SK-N-SH treated with all-trans-retinoic acid at 6 μM for 48 hours (cell line): ENCODE data around the gene ASPA.

ENCODE experiments used
- ATAC-seq: fragments of 200-7000 bp; cut with Tn5 transposase; 3 replicates; pipeline ENCODE4 v1.9.1; 2020; ENCODE audit warnings: mild to moderate bottlenecking, moderate library complexity
- ARNTL ChIP-seq: fragments of 450-650 bp; formaldehyde crosslinking; IDR thresholded peaks from 2 replicates; pipeline ENCODE4 v1.5.0; 2020; ENCODE audit warnings: low read depth, mild to moderate bottlenecking, moderate library complexity, borderline replicate concordance
- BACH2 ChIP-seq: fragments of 250-450 bp; sonication (Bioruptor Pico); IDR thresholded peaks from 2 replicates; pipeline ENCODE4 v1.9.0; 2021; ENCODE audit warnings: mild to moderate bottlenecking, borderline replicate concordance
- CSDC2 ChIP-seq: fragments of 250-450 bp; sonication (Bioruptor Pico); IDR thresholded peaks from 2 replicates; pipeline ENCODE4 v1.5.0; 2020; ENCODE audit warnings: mild to moderate bottlenecking, moderate library complexity
- CSRNP3 ChIP-seq: fragments of 250-450 bp; sonication (Bioruptor Pico); IDR thresholded peaks from 2 replicates; pipeline ENCODE4 v1.5.1; 2021; ENCODE audit warnings: mild to moderate bottlenecking, moderate library complexity
- ESRRG ChIP-seq: fragments of 250-450 bp; sonication (Bioruptor Pico); IDR thresholded peaks from 2 replicates; pipeline ENCODE4 v1.6.1; 2021; ENCODE audit warnings: mild to moderate bottlenecking
- GLIS3 ChIP-seq: fragments of 250-450 bp; sonication (Bioruptor Pico); IDR thresholded peaks from 2 replicates; pipeline ENCODE4 v1.5.0; 2020; ENCODE audit warnings: mild to moderate bottlenecking, moderate library complexity
- ISL1 ChIP-seq: fragments of 250-450 bp; sonication (Bioruptor Pico); IDR thresholded peaks from 2 replicates; pipeline ENCODE4 v2.1.2; 2022; ENCODE audit warnings: mild to moderate bottlenecking, moderate library complexity
- OSR1 ChIP-seq: fragments of 250-450 bp; sonication (Bioruptor Pico); IDR thresholded peaks from 2 replicates; pipeline ENCODE4 v1.8.0; 2022; ENCODE audit warnings: moderate library complexity, mild to moderate bottlenecking, inconsistent platforms
- PATZ1 ChIP-seq: fragments of 250-450 bp; sonication (Bioruptor Pico); IDR thresholded peaks from 2 replicates; pipeline ENCODE4 v1.8.0; 2020; ENCODE audit warnings: mild to moderate bottlenecking, moderate library complexity, borderline replicate concordance
- POU6F1 ChIP-seq: fragments of 250-450 bp; sonication (Bioruptor Pico); IDR thresholded peaks from 2 replicates; pipeline ENCODE4 v1.8.0; 2021; ENCODE audit warnings: low read depth, mild to moderate bottlenecking, moderate library complexity, borderline replicate concordance
- PPARA ChIP-seq: fragments of 250-450 bp; sonication (Bioruptor Pico); IDR thresholded peaks from 2 replicates; pipeline ENCODE4 v1.5.0; 2020; ENCODE audit warnings: mild to moderate bottlenecking, borderline replicate concordance
- RARB ChIP-seq: fragments of 250-450 bp; sonication (Bioruptor Pico); IDR thresholded peaks from 2 replicates; pipeline ENCODE4 v1.8.0; 2021; ENCODE audit warnings: mild to moderate bottlenecking, moderate library complexity
- SNAI2 ChIP-seq: fragments of 250-450 bp; sonication (Bioruptor Pico); IDR thresholded peaks from 2 replicates; pipeline ENCODE4 v1.5.0; 2020; ENCODE audit warnings: mild to moderate bottlenecking, moderate library complexity
- TCF4 ChIP-seq: fragments of 250-450 bp; sonication (Bioruptor Pico); IDR thresholded peaks from 2 replicates; pipeline ENCODE4 v1.8.0; 2021; ENCODE audit warnings: mild to moderate bottlenecking, moderate library complexity, borderline replicate concordance
- TOX ChIP-seq: fragments of 250-450 bp; sonication (Bioruptor Pico); IDR thresholded peaks from 2 replicates; pipeline ENCODE4 v1.8.0; 2021; ENCODE audit warnings: mild to moderate bottlenecking, moderate library complexity, borderline replicate concordance
- TSHZ2 ChIP-seq: fragments of 250-450 bp; sonication (Bioruptor Pico); IDR thresholded peaks from 2 replicates; pipeline ENCODE4 v1.5.0; 2020; ENCODE audit warnings: mild to moderate bottlenecking, moderate library complexity
- ZC3H10 ChIP-seq: fragments of 250-450 bp; sonication (Bioruptor Pico); IDR thresholded peaks from 2 replicates; pipeline ENCODE4 v1.5.1; 2021; ENCODE audit warnings: mild to moderate bottlenecking, moderate library complexity
- ZFP3 ChIP-seq: fragments of 250-450 bp; sonication (Bioruptor Pico); IDR thresholded peaks from 2 replicates; pipeline ENCODE4 v1.5.0; 2020; ENCODE audit warnings: mild to moderate bottlenecking, moderate library complexity
- ZFP30 ChIP-seq: fragments of 450-650 bp; formaldehyde crosslinking; IDR thresholded peaks from 2 replicates; pipeline ENCODE4 v1.5.0; 2022; ENCODE audit warnings: mild to moderate bottlenecking, moderate library complexity
- ZNF565 ChIP-seq: fragments of 450-650 bp; formaldehyde crosslinking; conservative IDR thresholded peaks from 2 replicates; pipeline ENCODE4 v1.5.0; 2020; ENCODE audit warnings: low read depth, mild to moderate bottlenecking, moderate library complexity
- ZNF70 ChIP-seq: fragments of 450-650 bp; formaldehyde crosslinking; IDR thresholded peaks from 2 replicates; pipeline ENCODE4 v1.5.0; 2020; ENCODE audit warnings: mild to moderate bottlenecking, moderate library complexity
- ZNF8 ChIP-seq: fragments of 450-650 bp; formaldehyde crosslinking; IDR thresholded peaks from 2 replicates; pipeline ENCODE4 v1.5.0; 2020; ENCODE audit warnings: mild to moderate bottlenecking, moderate library complexity
- TF ChIP-seq, protein P1 (sequence below): fragments of 250-450 bp; sonication (Bioruptor Pico); IDR thresholded peaks from 2 replicates; pipeline ENCODE4 v1.5.1; 2020; ENCODE audit warnings: low read depth, mild to moderate bottlenecking, moderate library complexity

ASPA gene

GRCh38 chr17:3527896-3528295 is 52.1 kb downstream of the ASPA start:
- TF ChIP-seq TCF4 (CRISPR knock-in tag) (no peak), ARNTL (no peak), ZC3H10 (CRISPR knock-in tag) (no peak), POU6F1 (no peak), ZFP3 (CRISPR knock-in tag) (no peak), ZNF565 (no peak), BACH2 (no peak), PPARA (no peak), PATZ1 (CRISPR knock-in tag) (no peak), RARB (CRISPR knock-in tag) (no peak), SNAI2 (CRISPR knock-in tag) (no peak), OSR1 (no peak), ZNF70 (CRISPR knock-in tag) (no peak), ZNF8 (no peak), CSRNP3 (CRISPR knock-in tag) (no peak), ZFP30 (no peak), CSDC2 (CRISPR knock-in tag) (no peak), ISL1 (CRISPR knock-in tag) (no peak), TOX (CRISPR knock-in tag) (no peak)
- TF ChIP-seq, protein P1, sequence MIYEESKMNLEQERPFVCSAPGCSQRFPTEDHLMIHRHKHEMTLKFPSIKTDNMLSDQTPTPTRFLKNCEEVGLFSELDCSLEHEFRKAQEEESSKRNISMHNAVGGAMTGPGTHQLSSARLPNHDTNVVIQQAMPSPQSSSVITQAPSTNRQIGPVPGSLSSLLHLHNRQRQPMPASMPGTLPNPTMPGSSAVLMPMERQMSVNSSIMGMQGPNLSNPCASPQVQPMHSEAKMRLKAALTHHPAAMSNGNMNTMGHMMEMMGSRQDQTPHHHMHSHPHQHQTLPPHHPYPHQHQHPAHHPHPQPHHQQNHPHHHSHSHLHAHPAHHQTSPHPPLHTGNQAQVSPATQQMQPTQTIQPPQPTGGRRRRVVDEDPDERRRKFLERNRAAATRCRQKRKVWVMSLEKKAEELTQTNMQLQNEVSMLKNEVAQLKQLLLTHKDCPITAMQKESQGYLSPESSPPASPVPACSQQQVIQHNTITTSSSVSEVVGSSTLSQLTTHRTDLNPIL: no peak
- TF ChIP-seq, all 23 proteins: peak for 0
- no peak for ATAC-seq

- TF ChIP-seq ESRRG (CRISPR knock-in tag) (no peak), RARB (CRISPR knock-in tag) (no peak), ZFP30 (no peak), PATZ1 (CRISPR knock-in tag) (no peak), ISL1 (CRISPR knock-in tag) (no peak), OSR1 (no peak), ZC3H10 (CRISPR knock-in tag) (no peak), TSHZ2 (CRISPR knock-in tag) (no peak), ZFP3 (CRISPR knock-in tag) (no peak), PPARA (no peak), CSDC2 (CRISPR knock-in tag) (no peak), GLIS3 (CRISPR knock-in tag) (no peak), ARNTL (no peak), ZNF8 (no peak), CSRNP3 (CRISPR knock-in tag) (no peak)
- TF ChIP-seq, all 23 proteins: peak for 0
- ATAC-seq: no peak
Measured at GRCh38 chr17:3528403-3528851, 52.6 kb downstream of the ASPA start.
